GM12878 (cell line): Measurements from ENCODE around the gene SEPSECS. TPM values are rescaled to one million over a fixed set of nuclear protein-coding genes. Genes with fewer than 3 reads are reported as not detected.

Experiments
- ATAC-seq: fragments of 200-7000 bp; cut with Tn5 transposase; 3 replicates; pipeline ENCODE4 v1.9.1; 2020; ENCODE audit warnings: mild to moderate bottlenecking, moderate library complexity
- BruUV-seq: library from RNA; stranded (reverse); fragments of 400-500 nt; replicated peaks from 2 replicates; lab custom pipeline; 2021; lab: Mats Ljungman, UMichigan
- CTCF ChIA-PET: fragments of 300-600 bp; sonication (Branson Sonifier 250); formaldehyde crosslinking; extraction: SDS; loops from one replicate; lab custom pipeline; 2021; ENCODE audit warnings: inconsistent platforms; lab: Yijun Ruan, JAX
- POLR2A ChIA-PET: fragments of 350-600 bp; formaldehyde crosslinking; extraction: SDS; loops from one replicate; lab custom pipeline; 2021; ENCODE audit warnings: inconsistent platforms; lab: Charles Lee
- RAD21 ChIA-PET: fragments of 300-600 bp; sonication (Branson Sonifier 250); formaldehyde crosslinking; loops from one replicate; lab custom pipeline; 2023; ENCODE audit warnings: antibody characterized with exemption; ENCODE audit not compliant: unreplicated experiment; lab: Charles Lee
- SMC1A ChIA-PET: fragments of 300-600 bp; sonication (Branson Sonifier 250); formaldehyde crosslinking; loops from one replicate; lab custom pipeline; 2023; ENCODE audit not compliant: unreplicated experiment, uncharacterized antibody; lab: Charles Lee
- DNase-seq: peaks from one replicate; pipeline ENCODE4 v3.0.0-alpha.2; 2011; ENCODE audit warnings: low read depth, low spot score
- FAIRE-seq: peaks from 3 replicates; lab custom pipeline; 2011; peaks lifted over from hg19 to GRCh38; lab: Jason Lieb, UNC
- H2AFZ ChIP-seq: 2 replicates; pipeline ENCODE4 v1.6.0; 2011; ENCODE audit warnings: low read depth, low read length, control low read depth; ENCODE audit not compliant: control insufficient read depth
- H3K27ac ChIP-seq: 2 replicates; pipeline ENCODE4 v1.5.1; 2011; ENCODE audit warnings: control low read depth; ENCODE audit not compliant: control insufficient read depth, insufficient read depth
- H3K27me3 ChIP-seq, 2 experiments: replicated peaks in 1 of 2; 2 replicates each; pipeline versions ENCODE4 v1.6.0 to v1.6.1; 2011; ENCODE audit warnings: low read length in 1 of 2; ENCODE audit not compliant: control insufficient read depth in 2 of 2, insufficient read depth in 2 of 2
- H3K36me3 ChIP-seq, 2 experiments: 2 replicates each; pipeline ENCODE4 v1.5.1; 2011; ENCODE audit warnings: low read length in 1 of 2; ENCODE audit not compliant: control insufficient read depth in 2 of 2, insufficient read depth in 2 of 2
- H3K4me1 ChIP-seq: 2 replicates; pipeline ENCODE4 v1.6.1; 2011; ENCODE audit warnings: mild to moderate bottlenecking, low read length, moderate library complexity, mixed read lengths; ENCODE audit not compliant: control insufficient read depth, insufficient read depth
- H3K4me2 ChIP-seq: 2 replicates; pipeline ENCODE4 v1.6.0; 2011; ENCODE audit warnings: control low read depth; ENCODE audit not compliant: control insufficient read depth, insufficient read depth
- H3K4me3 ChIP-seq: fragments of 200-600 bp; sonication (generic); 2 replicates; pipeline ENCODE4 v1.5.1; 2016
- H3K79me2 ChIP-seq: 2 replicates; pipeline ENCODE4 v1.6.0; 2011; ENCODE audit warnings: low read length; ENCODE audit not compliant: control insufficient read depth, insufficient read depth
- H3K9ac ChIP-seq: 2 replicates; pipeline ENCODE4 v1.8.0; 2011; ENCODE audit warnings: low read length, control low read depth, mixed read lengths; ENCODE audit not compliant: control insufficient read depth, insufficient read depth
- H3K9me3 ChIP-seq: replicated peaks from 3 replicates; pipeline ENCODE4 v1.5.1; 2011; ENCODE audit warnings: mild to moderate bottlenecking, low read length; ENCODE audit not compliant: control insufficient read depth, insufficient read depth
- H4K20me1 ChIP-seq: 2 replicates; pipeline ENCODE4 v1.6.0; 2011; ENCODE audit not compliant: control insufficient read depth, insufficient read depth
- EZH2 ChIP-seq: IDR thresholded peaks from 2 replicates; pipeline ENCODE4 v1.6.1; 2012; ENCODE audit warnings: low read depth, mild to moderate bottlenecking, control low read depth, inconsistent platforms, low read length, borderline replicate concordance; ENCODE audit not compliant: control insufficient read depth
- HSF1 ChIP-seq: fragments of 150-350 bp; IDR thresholded peaks from 2 replicates; pipeline ENCODE4 v1.6.1; 2014; ENCODE audit warnings: mild to moderate bottlenecking, low read depth, low read length
- MTA2 ChIP-seq: fragments of 450-650 bp; IDR thresholded peaks from 2 replicates; pipeline ENCODE4 v1.6.1; 2016; ENCODE audit warnings: low read depth, mild to moderate bottlenecking, moderate library complexity
- RBBP5 ChIP-seq: fragments of 200-600 bp; sonication (generic); conservative IDR thresholded peaks from 2 replicates; pipeline ENCODE4 v1.6.1; 2016
- STAT3 ChIP-seq: IDR thresholded peaks from 2 replicates; pipeline ENCODE4 v1.6.1; 2011; ENCODE audit warnings: low read depth, low read length, improper control_type of control experiment
- ZBED1 ChIP-seq: IDR thresholded peaks from 2 replicates; pipeline ENCODE4 v1.6.1; 2016; ENCODE audit warnings: borderline replicate concordance
- ZNF592 ChIP-seq: fragments of 450-650 bp; IDR thresholded peaks from 2 replicates; pipeline ENCODE4 v1.6.1; 2017; ENCODE audit warnings: mild to moderate bottlenecking, moderate library complexity
- WGBS: methylation state at CpG from one replicate; pipeline ENCODE4 v1.1.6; 2016; ENCODE audit warnings: low lambda C conversion rate; ENCODE audit not compliant: insufficient replicate concordance, insufficient coverage; ENCODE audit errors: missing lambda C conversion rate; 5-methylcytosine and 5-hydroxymethylcytosine counted together
- in situ Hi-C: fragments of 300-500 bp; cut with MboI; formaldehyde crosslinking; loops from 9 replicates; pipeline ENCODE4 v1.14.3; 2018; ENCODE audit warnings: mixed read lengths
- intact Hi-C: fragments of 100-400 bp; cut with micrococcal nuclease; formaldehyde crosslinking; loops from one replicate; pipeline ENCODE4 v1.14.2; 2022; ENCODE audit not compliant: unreplicated experiment
- polyA plus RNA-seq, 11 experiments: library from polyadenylated mRNA; depleted of rRNA in 4 of 11; unstranded in 6 of 11; stranded (reverse) in 5 of 11; fragments of >200 nt; fragmentation: Nextera tagmentation in 4 of 11; fragmentation: Illumina TruSeq in 1 of 11; extraction: Ambion mirVana in 4 of 11; extraction: Trizol in 1 of 11; gene quantifications; 1 replicate in 1 of 11; 2 replicates in 10 of 11; pipeline versions ENCODE4 v1.2.1 to v1.2.3, GENCODE V29; 2011 to 2016; ENCODE audit warnings: inconsistent platforms in 2 of 11, missing spikeins in 2 of 11, low read depth in 1 of 11
- total RNA-seq, 4 experiments: library from RNA; depleted of rRNA in 3 of 4; stranded (reverse); fragments of >200 nt in 3 of 4; fragmentation: Illumina TruSeq in 1 of 4; extraction: Trizol in 1 of 4; gene quantifications; 2 replicates each; pipeline versions ENCODE4 v1.2.1 to v1.2.3, GENCODE V29; 2013 to 2021

Gene SEPSECS
- total and polyA plus RNA-seq, 10 of the 15 experiments (the other 5 are each of a cell fraction or from before 2014, with no cell fraction given), result 2.8 to 15.8 (median 7.2) TPM

GRCh38 chr4:25096251-25096980, 63.8 kb downstream of the SEPSECS start:
- Histone ChIP-seq H3K4me2 (no peak overlapping the region), H3K36me3 (no peaks in the 10 kb centered on the region), H3K4me1 (no peaks in the 10 kb centered on the region), H3K9ac (no peak overlapping the region), H3K9me3 (no peaks in the 10 kb centered on the region), H3K79me2 (no peaks in the 10 kb centered on the region), H4K20me1 (no peaks in the 10 kb centered on the region), H3K27me3 (no peaks in the 10 kb centered on the region), H3K4me3 (no peak overlapping the region), H3K27ac (no peak overlapping the region), H2AFZ (no peak overlapping the region)
- in situ Hi-C loops (no loop called here), intact Hi-C loops (no loop called here)
- ChIA-PET CTCF (no interaction called here), POLR2A (no interaction called here), RAD21 (no interaction called here), SMC1A (no interaction called here)
- ATAC-seq (no peak), DNase-seq (no peak), FAIRE-seq (no peak)
- WGBS, result 55% methylated on average over 23 of the region's 23 CpGs
- TF ChIP-seq EZH2, result no peak
- no TSS peak for BruUV-seq

GRCh38 chr4:25095837-25096236, 64.4 kb downstream of the SEPSECS start:
- Histone ChIP-seq H3K4me3 (no peak overlapping the region), H3K4me1 (no peaks in the 10 kb centered on the region), H3K36me3 (no peaks in the 10 kb centered on the region), H4K20me1 (no peaks in the 10 kb centered on the region), H3K9me3 (no peaks in the 10 kb centered on the region), H3K79me2 (no peaks in the 10 kb centered on the region), H2AFZ (no peak overlapping the region), H3K9ac (no peak overlapping the region), H3K27me3 (no peaks in the 10 kb centered on the region; a peak in 1 of 4 replicates), H3K4me2 (no peak overlapping the region), H3K27ac (no peak overlapping the region)
- RAD21 ChIA-PET, result no interaction called here
- no peak for DNase-seq
- BruUV-seq, result no TSS peak
- in situ Hi-C loops, result no loop called here
- POLR2A ChIA-PET, result no interaction called here
- no peak for ATAC-seq
- 73% methylated on average over 24 of the region's 24 CpGs for WGBS
- CTCF ChIA-PET, result no interaction called here
- no peak for FAIRE-seq
- SMC1A ChIA-PET, result no interaction called here
- intact Hi-C loops, result no loop called here
- TF ChIP-seq ZNF592 (no peak), HSF1 (no peak), MTA2 (no peak), ZBED1 (no peak), STAT3 (no peak), RBBP5 (no peak)
